SKM-1 treated with dmso at 0.1 percent for 144 hours (cell line): ENCODE results near the gene SPOCD1.

ENCODE experiments used
- DNase-seq: peaks from one replicate; lab custom pipeline; 2025; ENCODE audit not compliant: unreplicated experiment; lab: John Stamatoyannopoulos, UW

The SPOCD1 gene

GRCh38 chr1:31773861-31774260 lies 42.0 kb downstream of the SPOCD1 start:
- DNase-seq: no peak

- DNase-seq: no peak
Measured at GRCh38 chr1:31772669-31773248, 43.1 kb downstream of the SPOCD1 start.

GRCh38 chr1:31771891-31772668 lies 43.7 kb downstream of the SPOCD1 start:
- DNase-seq: no peak

DNA sequence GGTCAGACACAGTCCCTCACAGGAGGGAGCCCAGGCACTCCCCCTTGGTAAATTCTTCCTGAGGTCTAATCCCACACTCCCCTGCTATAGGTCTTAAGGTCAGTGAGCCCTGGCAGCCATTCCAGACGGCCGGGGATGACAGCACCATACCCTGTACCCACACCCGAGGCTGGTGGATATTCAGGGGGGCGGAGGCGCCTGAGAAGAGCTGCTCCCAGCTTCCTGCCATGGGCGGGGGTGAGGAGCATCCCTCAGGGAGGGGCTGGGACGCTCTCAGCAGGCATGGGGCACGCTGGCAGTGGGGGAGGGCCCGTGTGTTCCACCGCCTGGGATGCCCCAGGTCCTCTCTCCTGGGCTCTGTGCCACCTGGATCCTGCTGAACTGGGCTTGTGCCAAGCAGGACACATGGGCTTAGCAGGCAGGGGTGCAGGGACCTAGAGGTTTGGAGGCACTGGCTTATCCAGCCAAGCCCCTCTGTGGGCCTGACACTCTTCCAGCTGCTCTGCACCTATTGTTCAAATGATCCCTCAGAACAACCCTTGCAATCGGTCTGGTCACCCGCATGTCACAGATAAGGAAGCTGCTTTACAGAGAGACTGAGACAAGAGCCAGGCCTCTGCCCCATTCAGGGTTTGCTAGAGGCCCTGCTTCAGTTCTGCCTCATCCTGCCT lies 46.0 kb downstream of the SPOCD1 start:
- no peak for DNase-seq

GRCh38 chr1:31768939-31769704 lies 46.7 kb downstream of the SPOCD1 start:
- peak; percentile 37 for DNase-seq

DNA sequence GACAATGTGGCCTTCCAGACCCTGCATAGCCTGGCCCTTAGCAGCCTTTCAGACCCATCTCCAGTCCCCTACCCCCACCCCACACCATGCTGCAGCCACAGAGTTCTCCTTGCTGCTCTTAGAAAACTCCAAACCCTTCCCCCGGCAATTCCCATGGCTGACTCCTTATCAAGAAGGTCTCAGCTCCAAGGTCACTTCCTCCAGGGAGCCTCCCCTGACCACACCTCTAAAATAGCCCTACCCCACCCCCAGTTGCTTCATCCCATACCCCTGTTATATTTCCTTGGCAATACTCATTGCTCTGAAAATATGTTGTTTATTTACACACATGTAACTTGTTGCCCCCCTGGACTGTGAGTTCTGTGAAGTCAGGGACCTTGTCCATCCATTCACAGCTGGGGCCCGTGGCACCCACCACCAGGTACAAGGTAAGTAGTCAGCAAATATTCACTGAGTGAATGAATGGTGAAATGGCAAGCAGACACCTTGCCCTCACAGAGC lies 47.4 kb downstream of the SPOCD1 start:
- DNase-seq: no peak

GRCh38 chr1:31767225-31767624 lies 48.6 kb downstream of the SPOCD1 start:
- DNase-seq: no peak

DNA sequence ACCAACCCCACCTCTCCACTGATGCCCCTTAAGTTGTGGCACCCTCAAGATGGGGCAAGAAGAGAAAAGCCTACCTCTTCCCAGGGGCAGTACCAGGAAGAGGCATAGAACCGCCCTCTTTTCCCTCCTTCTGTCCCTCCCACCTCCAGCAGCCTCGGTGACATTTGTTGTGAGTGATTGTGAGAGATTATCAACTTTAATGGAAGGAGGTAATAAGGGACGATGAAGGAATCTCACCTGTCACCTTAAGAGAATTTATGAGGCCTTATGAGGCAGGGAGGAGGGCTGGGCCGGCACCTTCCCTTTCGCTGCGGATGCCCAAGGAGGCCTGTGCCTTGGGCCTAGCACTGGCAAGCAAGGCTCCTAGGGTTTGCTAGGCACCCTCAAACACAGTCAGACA lies 50.3 kb downstream of the SPOCD1 start:
- no peak for DNase-seq

DNA sequence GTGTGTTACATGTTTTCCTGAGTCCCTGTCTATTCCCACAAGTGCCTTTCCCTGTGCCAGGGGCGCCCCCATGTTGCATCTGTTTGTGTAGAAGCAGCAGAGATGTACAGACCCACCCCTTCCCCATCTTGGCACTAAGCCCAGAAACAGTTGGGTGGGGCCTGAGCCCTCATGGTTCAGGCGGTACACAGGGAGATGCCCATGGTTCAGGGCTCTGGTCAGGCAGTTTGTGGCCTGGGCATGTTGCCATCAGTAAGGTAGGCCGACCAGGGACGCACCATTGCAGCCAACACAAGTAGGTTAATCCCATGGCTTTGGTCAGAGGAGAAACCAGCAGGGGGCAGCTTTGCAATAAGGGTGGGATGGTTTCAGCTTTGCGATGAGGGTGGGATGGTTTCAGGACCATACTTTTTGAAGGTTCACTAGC lies 50.8 kb downstream of the SPOCD1 start:
- DNase-seq: no peak

DNA sequence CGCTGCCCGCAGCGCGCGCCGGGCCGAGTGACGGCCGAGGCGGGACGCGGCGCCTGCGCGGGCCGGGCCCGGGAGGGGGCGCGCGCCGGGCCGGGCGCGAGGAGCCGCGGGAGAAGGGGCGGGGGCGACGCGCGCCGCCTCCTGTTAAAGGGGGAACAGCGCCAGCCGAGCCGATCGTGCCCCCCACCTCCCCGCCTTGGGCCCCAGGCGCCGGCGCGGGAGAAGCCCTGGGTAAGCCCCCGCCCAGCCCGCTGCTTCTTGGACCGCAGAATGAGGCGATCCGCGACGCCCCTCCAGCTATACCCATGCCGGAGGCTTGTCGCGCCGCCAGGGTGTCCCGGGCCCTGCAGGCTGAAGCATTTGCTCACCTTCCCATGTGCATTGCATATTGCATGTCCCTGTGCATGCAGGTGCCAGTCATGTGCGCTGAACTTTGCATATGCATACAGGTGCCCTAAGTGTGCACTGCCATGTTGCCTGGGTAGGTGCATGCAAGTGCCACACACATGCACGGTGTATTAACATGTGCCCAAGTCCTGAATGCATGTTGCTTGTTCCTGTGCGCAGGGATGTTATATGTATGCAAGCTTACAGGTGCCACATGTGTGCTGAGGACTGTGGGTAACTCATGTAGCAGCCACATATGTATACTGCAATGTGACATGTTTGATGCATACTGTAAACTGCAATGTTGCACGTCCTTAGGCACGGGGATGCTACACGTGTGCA lies 51.3 kb downstream of the SPOCD1 start, which contains the start of gene ADGRB2:
ADGRB2 (minus strand) TSS at position 29 of the 729 bp plus-strand sequence. CDS start 7,119 bp downstream, outside the sequence.
- DNase-seq: no peak

DNA sequence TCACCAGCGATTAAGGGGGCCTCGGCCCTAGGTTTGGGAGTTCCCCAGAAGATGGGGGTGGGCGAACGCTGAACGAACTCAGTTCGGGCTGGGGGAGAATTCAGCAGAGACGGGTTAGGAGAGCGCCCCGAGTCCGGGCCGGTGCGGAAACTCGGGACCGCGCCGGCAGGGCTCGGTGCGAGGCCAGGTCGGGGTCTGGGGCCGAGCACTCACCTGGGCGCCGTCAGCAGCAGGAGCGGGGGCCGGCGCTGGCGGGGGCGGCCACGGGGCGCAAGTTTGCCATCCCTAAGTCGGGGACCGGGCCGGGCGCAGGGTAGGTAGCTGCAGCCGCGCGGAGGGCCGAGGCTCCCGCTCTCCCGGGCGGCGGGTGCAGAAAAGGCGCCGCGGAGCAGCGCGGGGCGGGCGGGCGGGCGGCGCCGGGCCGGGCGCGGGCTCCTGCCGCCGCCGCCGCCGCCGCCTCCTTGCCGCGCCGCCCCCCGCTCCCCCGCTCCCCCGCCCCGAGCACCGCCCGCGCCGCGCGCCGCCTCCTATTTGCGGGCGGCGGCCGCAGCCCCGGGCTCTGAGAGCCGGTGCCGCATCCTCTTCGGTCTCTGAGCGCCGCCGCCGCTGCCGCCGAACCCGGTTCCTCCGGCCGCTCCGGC lies 52.0 kb downstream of the SPOCD1 start:
- DNase-seq: no peak

GRCh38 chr1:31762726-31763670 lies 52.8 kb downstream of the SPOCD1 start:
- peak; percentile 34 for DNase-seq

- DNase-seq: no peak
Measured at GRCh38 chr1:31762323-31762722, 53.5 kb downstream of the SPOCD1 start.

DNA sequence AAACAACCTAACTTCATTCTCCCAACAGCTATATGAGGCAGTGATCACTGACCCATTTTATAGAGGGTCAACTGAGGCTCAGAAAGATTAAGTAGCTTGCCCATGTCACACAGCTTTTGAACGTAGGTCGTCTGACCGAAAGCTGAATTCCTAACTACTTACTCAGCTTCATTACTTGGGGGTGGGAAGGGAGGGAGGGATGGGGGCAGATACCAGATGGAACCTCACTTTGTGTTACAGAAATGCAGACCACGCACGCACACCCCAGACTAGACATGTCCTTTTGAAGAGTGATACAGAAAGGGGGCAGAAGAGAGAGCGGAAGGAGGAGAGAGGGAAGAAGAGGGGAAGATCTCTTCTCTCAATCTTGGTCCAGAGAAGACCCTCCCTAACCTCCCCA lies 53.9 kb downstream of the SPOCD1 start:
- no peak for DNase-seq

DNA sequence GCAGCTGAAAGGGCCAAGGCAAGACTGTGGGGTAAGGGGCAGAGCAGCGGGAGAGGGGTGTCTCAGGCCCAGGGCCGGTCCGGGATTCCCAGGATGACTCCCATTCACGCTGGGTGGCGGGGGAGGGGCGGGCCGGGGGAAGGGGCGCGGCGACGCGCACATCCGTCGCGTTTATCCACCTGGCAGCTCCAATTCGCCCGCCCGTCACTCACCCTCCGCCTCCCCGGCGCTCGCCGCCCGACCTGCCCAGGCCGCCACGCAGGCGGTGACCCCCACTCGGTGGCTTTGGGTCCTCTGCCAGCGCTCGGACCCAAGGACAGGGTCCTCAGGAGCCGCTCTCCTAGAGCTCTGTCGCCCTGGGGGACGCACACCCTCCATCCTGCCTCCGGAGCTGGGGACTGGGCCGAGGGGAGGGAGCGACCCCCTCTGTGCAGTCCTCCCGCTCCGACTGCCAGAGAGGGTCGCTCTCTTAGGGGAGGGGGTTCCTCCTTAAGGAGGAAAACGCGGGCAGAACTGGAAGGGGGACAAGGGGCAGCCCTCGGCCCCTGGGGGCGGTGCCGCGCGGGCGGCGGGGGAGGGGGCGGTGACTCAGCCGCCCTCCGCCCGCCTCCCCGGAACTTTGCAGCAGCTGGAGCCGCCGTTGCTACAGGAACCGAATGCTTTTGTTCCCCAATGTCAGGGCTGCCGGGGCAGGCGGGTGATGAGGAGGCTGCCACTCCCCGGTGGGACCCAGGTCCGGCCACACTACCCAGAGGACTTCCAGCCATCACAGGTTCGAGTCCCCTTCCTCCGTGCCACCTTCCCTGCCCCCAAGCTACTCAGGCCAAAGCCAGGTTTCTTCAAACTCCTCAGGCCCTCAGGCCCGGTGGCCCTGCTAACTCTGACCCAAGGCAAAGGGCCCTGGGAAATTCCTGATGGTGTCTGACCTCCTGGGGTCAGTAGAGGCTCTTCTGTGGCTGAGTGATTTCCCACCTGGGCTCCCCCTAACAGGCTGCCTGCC lies 55.1 kb downstream of the SPOCD1 start:
- peak; percentile 32 for DNase-seq

DNA sequence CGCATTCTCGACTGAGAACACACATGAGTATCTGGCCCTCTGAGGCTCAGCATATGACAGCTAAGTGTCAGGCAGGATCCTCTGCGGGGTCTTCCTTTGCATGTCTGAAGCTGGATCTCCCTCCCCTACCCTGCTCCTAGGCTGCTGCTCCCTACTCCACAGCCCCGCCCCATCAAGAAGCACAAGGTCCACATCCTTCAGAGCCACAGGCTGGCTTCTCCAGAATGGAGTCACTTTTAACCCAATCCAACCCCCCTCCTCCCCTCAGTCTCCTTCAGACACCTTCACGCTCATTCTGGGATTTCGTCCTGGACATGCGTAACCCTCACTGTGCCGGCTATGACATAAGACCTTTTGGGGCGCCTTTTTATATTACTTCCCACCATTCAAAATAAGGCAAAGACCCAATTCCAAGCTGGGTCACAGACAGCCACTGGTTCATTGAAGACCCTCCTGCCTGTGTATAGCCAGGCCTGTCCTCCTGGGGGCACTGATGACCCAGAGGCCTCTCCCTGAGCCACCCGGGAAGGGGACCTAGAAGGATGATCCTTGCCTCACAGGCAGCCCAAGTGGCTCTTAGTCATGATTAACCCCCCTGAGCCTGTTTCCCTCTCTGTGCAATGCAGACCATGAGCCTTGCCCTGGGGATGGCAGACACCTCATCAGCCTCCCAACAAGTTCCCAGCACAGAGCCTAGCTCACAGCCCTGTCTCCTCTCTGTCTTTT lies 56.4 kb downstream of the SPOCD1 start:
- no peak for DNase-seq

- no peak for DNase-seq
Measured at GRCh38 chr1:31758823-31759222, 57.0 kb downstream of the SPOCD1 start.
